ENCODE measurements around the gene BICD1.

DNA sequence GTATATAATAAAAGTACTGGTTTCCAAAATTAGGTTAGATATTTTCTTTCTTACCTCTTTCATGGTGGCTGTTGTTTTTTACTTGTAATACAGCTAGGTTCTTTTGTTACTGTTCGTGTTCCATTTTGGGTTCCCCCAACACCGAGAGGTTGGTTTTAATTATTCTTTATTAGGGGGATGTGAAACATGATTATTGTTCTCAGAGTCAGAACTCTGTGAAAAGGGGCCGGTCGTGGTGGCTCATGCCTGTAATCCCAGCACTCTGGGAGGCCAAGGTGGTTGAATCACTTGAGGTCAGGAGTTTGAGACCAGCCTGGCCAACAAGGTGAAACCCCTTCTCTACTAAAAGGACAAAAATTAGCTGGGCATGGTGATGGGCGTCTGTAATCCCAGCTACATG lies 108.1 kb downstream of the BICD1 start:
- TF ChIP-seq, protein P1, sequence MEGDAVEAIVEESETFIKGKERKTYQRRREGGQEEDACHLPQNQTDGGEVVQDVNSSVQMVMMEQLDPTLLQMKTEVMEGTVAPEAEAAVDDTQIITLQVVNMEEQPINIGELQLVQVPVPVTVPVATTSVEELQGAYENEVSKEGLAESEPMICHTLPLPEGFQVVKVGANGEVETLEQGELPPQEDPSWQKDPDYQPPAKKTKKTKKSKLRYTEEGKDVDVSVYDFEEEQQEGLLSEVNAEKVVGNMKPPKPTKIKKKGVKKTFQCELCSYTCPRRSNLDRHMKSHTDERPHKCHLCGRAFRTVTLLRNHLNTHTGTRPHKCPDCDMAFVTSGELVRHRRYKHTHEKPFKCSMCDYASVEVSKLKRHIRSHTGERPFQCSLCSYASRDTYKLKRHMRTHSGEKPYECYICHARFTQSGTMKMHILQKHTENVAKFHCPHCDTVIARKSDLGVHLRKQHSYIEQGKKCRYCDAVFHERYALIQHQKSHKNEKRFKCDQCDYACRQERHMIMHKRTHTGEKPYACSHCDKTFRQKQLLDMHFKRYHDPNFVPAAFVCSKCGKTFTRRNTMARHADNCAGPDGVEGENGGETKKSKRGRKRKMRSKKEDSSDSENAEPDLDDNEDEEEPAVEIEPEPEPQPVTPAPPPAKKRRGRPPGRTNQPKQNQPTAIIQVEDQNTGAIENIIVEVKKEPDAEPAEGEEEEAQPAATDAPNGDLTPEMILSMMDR (IDR thresholded peaks at IDR 0.05), result no peak
- no peak for TF ChIP-seq EZH2 (IDR thresholded peaks at IDR 0.05; ENCODE audit: borderline replicate concordance, insufficient read depth, low read depth, low read length, poor library complexity, severe bottlenecking)
